ENCODE measurements around the gene RALGDS.
"Not testable (repeated sequence)": the region's sequence is repeated elsewhere in the genome, so short reads cannot be mapped to it uniquely, and the experiment has no call there.

The RALGDS gene

DNA sequence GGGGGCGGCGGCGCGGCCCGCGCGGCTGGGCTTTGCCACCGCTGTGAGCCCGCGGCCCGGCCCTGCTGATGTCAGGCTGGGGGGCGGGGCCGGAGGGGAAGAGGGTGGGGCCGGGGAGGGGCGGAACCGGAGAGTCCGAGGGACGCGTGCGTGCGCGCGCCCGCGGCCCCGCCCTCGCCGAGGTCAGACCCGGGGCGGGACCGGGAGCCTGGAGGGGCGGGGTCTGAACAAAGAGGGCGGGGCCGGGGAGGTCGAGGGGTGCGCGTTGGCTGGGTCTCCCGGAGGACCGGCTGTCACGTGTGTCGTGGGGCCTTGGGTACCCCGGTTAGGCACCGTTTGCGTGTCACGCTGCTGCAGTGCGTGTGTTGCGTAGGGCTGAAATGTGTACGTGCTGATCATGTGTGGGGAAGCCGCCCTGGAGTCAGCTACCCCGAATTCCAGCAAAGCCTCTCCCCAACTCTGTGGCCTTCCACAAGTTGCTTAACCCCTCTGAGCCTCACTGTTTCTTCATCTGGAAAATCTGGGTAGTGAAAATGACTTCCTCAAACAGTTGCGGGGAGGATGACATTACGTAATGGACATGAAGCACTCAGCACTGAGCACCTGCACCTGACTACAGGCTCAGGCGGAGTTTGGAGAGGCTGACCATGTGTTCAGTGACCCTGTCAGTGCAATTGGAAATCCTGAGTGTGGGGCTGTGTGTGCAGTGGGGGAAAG is at the start of gene RALGDS:
RALGDS (minus strand) TSS at position 43 of the 717 bp plus-strand sequence. CDS start 86 bp downstream, outside the sequence.
- DNase-seq = peak; percentile 90

DNA sequence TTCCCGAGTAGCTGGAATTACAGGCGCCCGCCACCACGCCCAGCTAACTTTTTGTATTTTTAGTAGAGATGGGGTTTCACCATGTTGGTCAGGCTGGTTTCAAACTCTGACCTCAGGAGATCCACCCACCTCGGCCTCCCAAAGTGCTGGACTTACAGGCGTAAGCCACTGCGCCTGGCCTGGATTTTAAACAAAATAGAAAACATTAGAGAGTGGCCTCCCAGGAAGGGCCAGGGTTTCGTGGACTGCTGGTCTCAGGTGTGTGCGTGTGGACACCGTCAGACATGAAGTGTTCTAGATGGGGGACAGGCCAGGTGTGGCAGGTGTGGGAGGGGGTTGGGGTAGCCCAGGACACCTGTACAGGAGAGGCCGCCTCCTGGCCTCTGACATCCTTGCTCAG is 49.7 kb upstream of the RALGDS start:
- no peak for DNase-seq

DNA sequence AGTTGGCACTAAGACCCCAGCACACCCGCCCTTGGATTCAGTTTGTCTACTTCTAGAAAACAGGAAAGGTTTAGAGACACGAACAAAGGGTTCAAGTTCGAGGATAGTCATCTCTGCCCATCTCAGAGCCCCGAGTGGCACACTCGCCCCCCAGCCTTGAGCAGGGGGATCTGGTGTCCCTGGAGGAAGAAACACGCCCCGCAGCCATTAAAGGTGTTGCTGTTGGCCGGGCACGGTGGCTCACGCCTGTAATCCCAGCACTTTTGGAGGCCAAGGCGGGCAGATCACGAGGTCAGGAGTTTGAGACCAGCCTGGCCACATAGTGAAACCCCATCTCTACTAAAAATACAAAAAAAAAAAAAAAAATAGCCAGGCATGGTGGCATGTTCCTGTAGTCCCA is 48.6 kb upstream of the RALGDS start:
- not testable (repeated sequence) for DNase-seq

DNA sequence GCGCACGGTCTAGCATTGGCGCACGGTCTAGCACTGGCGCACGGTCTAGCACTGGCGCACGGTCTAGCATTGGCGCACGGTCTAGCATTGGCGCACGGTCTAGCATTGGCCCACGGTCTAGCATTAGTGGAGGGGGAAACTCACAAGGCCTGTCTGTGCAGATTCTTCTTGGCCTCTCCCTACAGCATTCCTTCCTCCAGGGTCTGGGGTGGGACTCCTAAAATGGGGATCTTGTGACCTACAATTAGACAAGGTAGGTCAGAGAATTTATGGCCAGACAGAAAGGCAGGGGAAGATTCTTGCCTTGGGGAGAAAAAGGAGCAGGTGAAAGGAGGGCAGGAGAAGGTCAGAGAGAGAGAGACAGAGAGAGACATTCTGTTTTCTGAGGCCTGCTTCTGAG is 48.1 kb upstream of the RALGDS start:
- no peak for DNase-seq

DNA sequence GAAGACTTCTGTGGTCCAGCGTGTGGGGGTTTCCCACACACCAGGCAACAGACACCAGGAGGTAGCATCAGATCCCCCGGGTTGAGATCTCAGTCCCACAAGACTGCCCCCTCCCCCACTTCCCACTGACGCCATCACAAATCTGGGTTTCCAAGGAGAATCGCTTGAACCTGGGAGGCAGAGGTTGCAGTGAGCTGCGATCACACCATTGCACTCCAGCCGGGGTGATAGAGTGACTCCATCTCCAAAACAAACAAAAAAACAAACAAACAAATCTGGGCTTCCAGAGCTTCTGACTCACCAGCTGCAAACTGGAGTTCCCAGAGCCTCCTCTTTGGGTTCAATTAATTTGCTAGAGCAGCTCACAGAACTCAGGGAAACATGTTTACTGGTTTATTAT is 47.4 kb upstream of the RALGDS start:
- no peak for DNase-seq

DNA sequence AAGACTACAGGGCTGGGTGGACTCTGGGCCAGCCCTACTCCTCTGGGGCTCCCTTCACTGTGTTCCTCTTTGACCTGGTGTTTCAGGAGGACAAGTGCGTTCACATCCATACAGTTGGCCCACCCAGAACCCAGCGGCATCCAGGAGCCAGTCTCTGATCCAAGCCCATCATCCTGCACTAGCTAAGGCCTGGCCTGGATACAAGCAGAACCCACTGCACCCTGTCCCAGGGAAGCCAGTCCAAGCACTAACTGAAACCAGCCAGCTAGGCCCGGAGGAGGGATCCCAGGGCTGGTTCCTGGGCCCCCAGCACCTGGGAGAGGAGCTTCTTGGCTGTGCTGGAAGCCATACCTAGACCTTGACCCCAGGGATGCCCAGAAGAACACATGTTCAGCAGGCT is 46.7 kb upstream of the RALGDS start:
- DNase-seq = no peak

DNA sequence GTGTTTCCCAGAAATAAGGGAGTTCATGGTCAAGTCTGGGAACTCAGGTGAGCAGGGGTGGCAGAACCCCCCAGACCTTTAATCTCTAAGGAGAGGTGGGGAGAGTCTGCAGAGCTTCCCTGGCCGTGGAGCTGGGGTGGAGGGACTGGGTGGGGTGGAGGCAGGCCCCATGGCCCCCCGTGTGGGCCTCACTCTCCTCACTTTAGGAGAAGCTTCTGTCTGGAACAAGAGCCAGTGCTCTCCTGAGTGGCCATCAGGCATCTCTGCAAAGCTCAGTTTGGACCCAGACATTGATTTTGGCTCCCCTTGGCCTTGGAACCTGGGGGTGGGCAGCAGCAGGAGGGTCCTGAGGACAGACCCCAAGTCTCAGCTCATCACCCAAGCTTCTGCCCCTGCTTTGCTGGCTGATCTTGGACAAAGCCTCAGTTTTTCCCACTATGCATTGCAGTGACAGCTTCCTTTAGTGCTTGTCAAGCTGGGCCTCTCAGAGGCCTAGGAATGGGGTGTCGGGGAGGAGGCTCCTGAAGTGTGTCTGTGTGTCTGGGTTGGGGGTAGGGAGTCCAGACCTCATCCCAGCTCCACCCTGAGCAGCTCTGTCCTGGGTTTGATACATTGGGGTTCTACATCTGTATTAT is 46.2 kb upstream of the RALGDS start:
- DNase-seq = no peak

DNA sequence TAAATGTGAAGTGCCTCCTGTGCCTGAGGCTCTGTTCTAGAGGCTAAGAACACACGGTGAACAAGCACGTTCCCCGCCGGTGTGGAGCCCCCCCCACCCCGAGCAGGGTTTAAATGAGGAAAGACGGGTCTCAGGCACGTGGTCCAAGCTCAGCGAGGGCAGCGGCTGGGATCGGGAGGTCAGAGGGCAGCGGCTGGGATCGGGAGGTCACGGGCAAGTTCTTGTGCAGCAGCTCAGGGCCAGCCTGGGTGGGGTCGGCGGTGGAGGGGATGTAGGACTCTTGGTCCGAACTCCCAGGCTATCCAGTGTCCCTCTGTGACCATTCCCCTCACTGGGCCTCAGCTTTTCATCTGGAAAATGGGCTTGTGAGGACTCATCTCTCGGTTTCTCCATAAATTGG is 45.4 kb upstream of the RALGDS start:
- DNase-seq = no peak

DNA sequence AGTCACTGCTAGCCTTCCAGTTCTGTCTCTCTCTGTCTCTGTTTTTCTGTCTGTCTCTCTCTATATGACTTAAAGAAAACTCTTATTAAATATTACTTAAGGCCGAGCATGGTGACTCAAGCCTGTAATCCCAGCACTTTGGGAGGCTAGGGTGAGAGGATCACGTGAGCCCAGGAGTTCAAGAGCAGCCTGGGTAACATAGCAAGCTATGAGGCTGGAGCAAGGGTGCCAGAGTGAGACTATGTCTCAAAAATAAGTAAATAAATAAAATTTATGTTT is 44.4 kb upstream of the RALGDS start:
- no peak for DNase-seq

DNA sequence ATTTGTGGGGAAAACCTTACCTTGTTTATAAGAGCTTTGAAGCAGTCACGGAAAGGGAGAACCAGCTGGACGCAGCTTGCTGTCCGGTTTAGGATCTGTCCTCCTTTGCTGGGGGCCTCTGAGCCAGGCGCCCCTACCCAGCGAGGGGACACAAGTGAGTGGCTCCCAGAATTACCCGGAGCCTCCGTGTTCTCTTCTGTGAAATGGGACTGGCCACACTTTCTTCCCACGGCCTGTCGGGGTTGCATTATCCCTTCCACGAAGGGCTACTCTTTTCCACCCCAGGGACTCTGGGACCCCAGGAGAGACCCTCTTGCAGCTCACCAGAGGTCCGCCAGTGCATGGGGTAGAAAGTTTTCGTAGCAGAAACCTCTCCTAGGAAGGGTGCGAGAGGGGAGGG is 43.2 kb upstream of the RALGDS start:
- DNase-seq = no peak

DNA sequence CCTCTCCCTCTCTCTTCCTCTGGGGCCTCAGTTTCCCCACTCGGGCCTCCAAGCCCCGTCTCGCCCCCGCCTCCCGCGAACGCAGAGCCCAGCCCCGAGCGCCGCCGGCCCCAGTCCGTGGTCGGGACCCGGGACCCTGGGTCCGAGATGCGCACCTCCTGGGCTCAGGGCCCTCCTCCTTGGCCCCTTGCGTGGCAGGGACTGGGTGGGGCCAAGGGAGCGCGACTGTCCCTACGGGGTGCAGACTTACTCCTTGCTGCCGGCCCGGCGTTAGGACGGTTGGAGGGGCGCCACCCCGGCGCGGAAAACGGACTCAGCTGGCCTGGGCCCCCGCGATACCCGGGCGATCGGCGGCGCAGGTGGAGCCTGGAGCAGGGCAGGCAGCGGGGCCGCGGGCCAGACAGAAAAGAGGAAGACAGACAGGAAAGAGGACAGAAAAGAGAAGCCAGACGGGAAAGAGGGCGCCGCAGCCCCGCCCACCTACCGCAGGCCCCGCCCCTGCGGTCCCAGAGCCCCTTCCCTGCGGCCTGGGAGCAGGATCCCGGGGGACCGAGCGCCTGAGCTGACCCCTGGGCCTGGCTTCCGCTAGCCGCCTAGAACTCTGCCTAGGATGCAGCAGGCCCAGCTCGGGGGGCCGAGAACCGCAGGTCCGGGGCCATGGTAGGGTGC is 42.6 kb upstream of the RALGDS start, which contains the start of gene GBGT1:
GBGT1 (minus strand) TSS at position 411 of the 669 bp plus-strand sequence. CDS start 1,502 bp downstream, outside the sequence.
- DNase-seq = peak; percentile 21

DNA sequence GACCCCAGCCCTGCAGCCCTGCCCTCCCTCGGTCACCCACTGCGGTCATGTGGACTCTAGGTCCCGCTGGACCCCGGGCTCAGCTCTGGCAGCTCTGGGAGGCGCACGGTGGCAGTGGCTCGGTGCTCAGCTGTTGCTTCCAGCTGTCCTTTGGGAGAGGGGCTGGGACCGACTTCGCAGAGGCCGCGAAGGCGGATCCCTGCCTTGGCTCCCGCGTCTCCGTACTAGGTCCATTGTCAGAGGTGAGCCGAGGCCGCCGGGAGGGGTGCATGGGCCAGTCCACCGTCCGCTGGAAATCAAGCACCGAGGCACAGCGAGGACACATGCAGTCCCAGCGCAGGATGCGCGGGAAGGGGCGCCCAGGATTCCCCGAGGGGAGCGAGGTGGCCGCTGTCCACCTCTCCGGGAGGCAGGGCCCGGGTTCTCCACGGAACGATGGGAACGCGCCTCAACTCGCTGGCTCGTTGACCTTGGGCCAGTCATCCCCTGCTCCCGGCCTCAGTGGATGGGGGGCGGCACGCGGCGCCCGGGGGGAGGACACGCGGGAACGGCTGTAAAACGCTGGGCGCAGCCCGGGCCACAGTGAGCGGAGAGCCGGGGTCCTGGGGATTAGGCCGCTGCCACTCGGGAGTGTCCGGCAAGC is 41.9 kb upstream of the RALGDS start:
- DNase-seq = no peak

DNA sequence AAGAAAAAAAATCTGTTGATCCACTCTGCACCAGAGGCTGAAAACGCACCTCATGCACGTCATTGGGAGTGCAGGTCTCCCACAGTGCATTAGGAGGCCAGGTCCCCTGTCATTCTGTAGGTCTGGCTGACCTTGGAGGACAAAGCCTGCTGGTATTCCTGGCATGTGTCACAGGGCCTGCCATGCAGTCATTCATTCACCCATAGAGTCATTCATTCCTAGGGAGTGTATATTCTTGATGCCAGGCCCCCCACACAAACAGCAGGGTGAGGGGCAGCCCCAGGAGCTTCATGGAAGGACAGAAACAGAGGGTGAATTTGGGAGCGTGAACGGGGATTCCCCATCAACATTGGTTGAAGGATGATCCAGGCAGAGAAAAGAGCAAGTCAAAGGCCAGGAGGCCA is 40.5 kb upstream of the RALGDS start:
- DNase-seq = no peak

DNA sequence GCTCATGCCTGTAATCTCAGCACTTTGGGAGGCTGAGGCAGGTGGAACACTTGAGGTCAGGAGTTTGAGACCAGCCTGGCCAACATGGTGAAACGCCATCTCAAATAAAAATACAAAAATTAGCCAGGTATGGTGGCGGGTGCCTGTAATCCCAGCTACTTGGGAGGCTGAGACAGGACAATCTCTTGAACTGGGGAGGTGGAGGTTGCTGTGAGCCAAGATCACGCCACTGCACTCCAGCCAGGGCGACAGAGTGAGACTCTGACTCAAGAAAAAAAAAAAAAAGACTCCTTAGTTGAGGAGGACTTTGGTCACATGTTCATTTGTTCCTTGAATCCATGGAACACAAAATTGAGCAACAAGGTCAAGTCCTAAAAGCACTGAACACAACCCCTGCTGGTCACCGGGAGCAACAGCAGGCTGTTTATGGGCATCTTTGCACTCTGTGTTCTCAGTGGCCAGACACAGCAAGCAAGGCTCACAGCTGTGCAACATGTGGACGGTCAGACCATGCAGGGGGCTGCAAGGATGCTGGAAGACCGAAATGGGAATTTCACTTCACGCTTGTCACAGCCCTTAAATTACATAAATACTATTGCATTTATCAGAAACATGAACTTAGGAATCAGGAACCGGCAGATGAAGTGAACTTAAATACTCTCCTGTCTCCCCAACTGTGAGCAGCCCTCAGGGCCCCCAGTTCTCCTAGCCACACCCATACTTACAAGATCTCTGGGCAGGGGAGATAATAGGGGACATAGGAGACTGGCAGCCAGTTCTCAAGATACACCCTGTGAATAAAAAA is 39.9 kb upstream of the RALGDS start:
- peak; percentile 61 for DNase-seq

DNA sequence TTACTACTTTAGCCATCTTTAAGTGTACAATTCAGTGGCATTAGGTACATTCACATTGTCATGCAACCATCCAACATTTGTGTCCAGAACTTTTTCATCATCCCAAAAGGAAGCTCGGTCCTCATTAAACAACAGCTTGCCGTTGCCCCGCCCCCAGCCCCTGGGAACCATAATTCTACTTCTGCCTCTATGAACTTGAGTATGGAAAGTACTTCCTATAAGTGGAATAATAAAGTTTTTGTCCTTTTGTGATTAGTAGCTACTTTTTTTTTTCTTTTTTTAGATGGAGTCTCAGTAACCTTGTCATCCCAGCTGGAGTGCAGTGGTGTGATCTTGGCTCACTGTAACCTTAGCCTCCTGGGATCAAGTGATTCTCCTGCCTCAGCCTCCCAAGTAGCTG is 37.7 kb upstream of the RALGDS start:
- DNase-seq = no peak

DNA sequence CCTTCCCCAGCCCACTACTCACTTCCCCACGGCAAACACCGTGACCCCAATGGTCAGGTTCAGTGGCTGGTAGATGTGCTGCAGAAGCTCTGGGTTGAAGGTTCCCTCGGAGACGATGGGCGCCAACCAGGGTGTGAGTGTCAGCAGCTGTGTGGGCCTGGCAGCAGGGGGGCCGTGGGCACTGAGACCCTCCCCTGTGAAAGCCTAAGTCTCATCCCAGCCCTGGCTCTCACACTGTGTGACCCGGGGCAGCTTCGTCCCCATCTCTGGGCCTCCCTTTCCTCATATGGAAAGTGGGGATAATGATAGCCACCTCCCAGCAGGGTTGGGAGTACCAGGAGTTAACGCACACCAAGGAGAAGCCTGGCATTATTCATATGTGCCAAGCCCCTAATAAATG is 34.1 kb upstream of the RALGDS start:
- no peak for DNase-seq

DNA sequence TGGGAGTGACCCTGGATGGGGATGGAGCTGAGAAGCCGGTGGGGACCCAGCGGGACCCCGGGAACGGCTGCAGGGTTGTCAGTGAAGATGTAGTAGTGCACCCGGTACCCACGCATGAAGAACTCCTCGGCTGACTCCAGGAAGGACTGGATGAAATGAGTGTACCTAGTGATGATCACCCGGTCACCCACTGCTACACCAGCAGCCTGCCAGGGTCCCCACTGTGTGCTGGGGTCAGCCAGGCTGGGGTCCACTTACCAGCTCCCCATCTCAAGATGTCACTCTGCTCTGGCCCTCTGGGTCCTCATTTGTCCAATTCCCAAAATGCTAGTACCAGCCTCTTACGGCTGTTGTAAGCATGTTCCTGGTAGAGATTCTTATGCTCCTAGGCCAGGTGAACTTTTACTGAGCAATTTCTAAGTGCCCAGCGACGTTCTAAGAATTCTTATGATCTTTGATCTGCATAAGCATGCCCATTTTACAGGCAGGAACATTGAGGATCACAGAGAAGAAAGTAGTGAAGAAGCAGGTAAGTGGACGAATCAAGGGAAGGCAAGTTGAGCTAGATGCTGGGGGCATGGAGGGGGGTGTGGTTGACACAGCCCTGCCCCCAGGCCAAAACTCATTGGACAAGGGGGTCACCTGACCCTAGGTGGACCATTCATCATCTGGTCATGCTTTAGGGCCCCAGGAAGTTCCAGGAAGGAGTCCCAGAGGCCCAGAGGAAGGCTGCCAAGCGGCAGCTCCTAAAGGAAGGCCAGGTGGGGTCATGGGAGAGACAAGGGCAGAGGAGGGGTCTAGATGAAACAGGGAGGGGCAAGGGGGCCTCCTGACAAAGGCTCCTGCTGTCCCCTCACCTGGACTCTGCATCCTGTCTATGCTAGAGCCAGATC is 33.3 kb upstream of the RALGDS start:
- DNase-seq = no peak

DNA sequence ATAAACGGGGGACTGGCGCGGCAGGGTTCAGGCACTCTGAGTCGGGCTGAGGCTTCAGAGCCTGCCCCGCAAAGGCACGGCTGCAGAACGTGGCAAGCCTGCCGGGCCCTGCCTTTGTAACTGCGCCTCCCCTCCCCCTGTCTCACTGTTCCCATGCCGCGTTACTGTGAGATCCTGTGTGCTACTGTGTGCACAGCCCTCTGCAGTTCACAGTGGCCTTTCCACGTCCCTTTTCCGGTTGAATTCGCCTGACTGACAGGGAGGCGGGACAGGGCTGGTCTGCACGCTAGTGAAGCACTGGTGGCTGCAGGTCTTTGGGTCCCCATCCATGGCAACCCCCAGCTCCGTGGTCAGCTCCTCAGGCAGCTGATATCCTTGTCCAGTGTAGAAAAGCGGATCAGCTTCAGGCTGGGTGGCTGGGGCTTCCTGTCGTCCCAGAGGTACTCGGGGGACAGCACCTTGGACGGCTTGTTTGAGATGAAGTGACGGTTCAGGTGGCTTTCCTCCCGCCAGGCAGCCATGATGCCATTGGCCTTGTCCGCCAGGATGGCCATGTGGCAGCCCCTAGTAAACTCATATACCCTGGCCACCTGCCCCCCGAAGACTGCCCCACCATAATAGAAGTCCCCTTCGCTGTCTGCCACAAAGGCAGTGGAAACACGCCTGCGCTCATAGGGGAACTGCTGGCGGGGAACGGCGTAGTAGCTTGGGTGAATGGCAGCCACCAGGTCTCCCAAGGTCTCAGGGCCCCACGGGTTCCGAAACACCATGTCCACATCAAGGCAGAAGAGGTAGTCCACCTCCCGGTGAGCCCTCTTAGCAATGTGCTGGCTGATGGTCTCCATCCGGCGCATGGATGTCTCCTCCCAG is 32.4 kb upstream of the RALGDS start:
- no peak for DNase-seq

DNA sequence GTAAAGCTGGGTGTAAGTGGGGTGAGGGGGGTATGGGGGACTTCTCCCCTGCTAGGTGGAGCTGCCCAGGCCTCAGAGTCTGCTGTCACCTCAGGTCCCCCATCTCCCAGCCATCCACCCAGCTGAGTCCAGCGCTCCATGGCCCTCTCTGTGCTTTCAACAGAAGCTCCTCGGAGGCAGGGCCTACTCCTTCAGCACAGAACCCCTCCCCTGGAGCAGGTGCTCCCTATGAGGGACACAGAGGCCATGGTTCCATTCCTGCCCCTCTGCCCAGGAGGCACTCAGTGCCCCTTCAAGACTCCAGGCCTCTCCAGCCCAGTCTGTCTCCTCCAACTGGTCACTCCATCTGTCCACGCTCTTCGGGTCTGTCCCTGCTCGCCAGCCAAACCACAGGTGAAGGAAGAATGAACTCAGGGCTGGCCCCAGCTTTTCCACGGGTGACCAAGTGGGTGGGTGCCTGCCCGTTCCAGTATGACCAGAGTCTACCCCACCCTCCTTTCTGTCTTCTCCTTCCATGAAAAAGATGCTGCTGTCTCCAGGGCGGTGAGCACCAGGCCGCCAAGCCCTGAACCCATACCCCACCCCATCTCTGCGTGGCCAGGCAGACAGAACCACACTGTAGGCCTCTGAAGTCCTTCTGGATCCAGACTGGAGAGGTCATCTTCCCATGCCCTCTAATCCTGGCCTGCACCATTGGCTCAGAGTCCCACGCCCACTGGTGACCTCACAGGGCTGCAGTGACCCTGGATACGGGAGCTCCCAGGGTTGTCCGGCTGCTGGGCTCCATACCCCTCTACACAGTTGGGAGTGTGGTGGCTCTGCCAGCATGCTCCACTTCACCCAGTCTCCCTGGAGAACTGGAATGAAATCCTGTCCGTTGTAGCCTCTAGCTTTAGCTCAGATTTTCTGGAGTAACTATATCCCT is 30.8 kb upstream of the RALGDS start:
- no peak for DNase-seq

DNA sequence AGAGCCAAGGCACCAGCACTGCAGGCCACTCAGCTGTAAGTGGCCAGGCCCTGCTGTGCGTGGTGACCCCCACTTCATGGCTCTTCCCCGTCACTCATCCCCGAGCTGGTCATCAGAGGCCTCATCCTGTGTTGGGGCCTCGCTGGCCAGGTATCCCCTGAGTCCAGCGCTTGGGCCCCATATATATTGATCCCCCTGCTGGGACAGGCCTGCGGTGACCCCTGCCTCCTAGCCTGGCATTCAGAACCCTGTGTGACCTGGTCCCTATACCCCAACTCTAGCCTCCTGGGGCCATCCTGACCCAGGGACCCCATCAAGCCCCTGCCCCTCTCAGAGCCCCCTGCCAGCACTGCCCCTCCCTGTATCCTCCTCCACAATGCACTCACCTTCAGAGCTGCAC is 30.0 kb upstream of the RALGDS start:
- no peak for DNase-seq

All from activated CD4-positive, alpha-beta T cell treated with anti-CD3 and anti-CD28 coated beads, Interleukin-2, amount 50 U/mL, for 16 hours (primary cell).